GM19438 (cell line): ENCODE measurements around the gene CYB561.
"Not testable (repeated sequence)": the region's sequence is repeated elsewhere in the genome, so short reads cannot be mapped to it uniquely, and the experiment has no call there.

ENCODE experiments used
- ATAC-seq: cut with Tn5 transposase; IDR thresholded peaks from one replicate; pipeline ENCODE4 v1.9.1; 2021; ENCODE audit warnings: low read depth; ENCODE audit not compliant: unreplicated experiment

CYB561 gene

DNA sequence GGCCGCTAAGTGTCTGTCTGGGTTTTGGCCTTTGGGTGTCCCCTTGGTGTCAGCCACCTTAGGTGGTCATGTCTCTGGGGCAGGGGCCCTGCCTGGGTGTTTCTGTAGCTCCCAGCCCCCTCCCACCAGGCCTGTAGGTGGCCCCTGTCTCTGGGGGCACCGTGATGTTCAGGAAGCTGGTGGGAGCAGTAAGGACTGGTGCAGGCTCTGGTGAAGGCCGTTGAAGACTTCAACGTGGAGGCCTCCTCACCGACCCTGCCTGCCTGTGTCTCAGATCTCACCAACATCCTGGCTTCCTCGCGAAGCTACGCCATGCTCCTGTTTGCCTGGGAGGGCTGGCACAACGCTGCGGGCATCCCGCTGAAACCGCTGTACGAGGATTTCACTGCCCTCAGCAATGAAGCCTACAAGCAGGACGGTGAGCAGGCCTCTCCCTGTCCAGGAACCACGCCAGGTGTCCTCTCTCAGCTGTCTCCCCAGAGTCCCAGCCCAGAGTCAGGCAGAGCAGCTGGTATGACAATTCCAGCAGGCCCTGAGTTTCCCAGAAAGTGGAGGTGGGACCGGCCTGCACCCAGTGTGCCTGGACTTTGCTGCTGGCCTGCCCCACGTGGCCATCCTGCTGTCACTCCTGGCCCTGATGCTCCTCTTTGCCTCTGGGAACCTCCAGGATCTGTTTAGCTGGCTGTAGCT, 33.5 kb upstream of the CYB561 start:
- ATAC-seq: no peak

DNA sequence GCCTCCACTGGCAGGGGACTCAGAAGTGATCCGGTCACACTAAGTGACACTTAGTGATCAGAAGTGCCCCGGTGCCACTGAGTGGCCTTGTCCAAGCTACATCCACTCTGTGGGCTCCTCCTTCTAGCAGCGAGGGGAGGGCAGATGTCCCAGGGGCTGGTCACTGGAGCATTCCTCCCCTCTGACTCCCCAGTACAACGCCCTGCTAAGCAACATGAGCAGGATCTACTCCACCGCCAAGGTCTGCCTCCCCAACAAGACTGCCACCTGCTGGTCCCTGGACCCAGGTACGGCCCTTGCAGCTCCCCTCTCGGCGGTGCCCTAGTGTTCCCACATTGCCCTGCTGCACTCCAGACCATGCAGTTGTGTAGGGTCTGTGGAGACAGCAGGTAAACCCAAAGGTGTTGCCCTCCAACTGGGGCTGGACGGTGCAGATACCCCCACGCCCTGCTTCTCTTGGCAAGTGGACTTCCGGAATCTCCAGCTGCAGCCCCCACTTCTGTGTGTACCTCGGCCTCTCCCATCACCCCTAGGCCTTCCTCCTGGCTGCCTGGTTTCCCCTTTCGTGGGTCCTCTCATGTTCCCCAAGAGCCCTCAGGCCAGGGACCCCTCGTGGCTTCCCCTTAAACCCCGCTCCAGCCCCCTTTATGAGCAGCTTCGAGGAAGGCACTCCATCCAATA, 32.8 kb upstream of the CYB561 start:
- peak; percentile 67 for ATAC-seq

DNA sequence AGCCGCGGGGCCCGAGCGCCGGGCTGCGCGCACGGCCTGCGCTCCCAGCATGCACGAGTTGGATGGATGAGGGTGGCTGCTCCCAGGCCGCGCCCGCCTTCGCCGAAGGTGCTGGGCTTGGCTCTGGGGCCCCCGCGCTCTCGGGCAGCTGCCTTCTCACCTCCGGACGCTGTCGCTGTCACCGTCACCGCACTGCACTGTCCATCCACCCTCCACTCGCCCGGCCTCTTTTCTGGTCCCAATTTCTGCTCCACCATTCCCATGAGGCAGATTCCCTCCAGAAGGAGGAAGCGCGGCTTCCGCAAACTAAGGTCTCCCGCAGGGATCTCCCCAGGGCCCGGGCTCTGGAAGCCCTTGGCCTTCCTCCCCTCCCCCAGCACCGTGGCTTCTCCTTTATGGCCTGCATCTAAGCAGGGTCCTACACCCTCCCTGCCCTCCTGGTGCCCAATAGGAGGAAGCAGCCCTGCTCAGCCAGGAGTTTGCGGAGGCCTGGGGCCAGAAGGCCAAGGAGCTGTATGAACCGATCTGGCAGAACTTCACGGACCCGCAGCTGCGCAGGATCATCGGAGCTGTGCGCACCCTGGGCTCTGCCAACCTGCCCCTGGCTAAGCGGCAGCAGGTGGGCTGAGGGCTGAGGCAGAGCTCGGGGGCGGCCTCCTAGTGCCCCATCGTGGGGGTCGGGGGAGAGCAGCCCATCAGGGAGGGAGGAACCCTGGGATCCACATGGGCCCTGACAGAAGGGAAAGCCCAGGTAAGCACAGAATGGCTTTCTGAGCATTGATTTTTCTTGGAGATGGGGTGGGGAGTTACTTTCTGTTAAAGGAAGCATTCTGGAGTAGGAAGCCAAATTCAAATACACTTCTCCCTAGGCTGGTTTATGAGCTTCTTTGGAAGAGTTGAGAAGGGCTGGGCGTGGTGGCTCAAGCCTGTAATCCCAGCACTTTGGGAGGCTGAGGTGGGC, 31.7 kb upstream of the CYB561 start:
- no peak for ATAC-seq

DNA sequence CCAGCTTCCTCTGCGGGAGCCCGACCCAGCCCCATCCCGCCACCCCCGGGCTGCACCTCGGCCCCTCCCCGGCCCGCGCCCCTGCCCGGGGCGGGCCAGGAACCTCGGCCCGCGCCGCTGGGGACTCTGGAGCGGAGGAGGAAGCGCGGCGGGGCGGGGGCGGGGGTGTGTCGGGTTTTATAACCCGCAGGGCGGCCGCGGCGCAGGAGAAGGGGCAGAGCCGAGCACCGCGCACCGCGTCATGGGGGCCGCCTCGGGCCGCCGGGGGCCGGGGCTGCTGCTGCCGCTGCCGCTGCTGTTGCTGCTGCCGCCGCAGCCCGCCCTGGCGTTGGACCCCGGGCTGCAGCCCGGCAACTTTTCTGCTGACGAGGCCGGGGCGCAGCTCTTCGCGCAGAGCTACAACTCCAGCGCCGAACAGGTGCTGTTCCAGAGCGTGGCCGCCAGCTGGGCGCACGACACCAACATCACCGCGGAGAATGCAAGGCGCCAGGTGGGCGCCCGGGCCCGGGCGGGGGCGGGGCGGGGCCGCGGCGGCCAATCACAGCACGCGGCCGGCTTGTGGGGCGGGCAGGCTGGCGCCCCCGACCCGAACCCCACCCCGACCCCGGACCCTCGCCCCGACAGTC, 30.9 kb upstream of the CYB561 start, which contains the start of gene ACE:
Gene ACE, plus strand, starts transcription at position 208 of the 626 bp plus-strand sequence. Its CDS starts 34 bp downstream, at position 242.
- no peak for ATAC-seq

DNA sequence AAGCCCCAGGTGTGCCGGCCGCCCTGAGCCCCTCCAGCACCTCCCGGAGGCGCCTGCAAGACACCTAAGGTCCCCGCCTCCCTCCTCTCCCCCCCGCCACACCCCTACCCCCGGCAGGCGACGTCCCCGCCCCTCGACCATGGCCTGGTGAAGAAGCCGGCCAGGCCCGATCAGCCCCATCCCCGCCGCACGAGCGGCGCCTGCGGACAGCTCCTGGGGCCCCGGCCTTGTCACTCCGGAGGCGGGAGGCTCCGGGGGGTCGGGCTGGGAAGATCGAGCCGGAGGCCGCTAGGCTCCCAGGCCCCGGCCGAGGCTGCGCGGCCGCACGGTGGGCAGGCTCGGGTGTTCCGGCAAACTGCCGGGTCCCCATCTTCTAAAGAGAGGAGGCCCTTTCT, 30.4 kb upstream of the CYB561 start:
- no peak for ATAC-seq

DNA sequence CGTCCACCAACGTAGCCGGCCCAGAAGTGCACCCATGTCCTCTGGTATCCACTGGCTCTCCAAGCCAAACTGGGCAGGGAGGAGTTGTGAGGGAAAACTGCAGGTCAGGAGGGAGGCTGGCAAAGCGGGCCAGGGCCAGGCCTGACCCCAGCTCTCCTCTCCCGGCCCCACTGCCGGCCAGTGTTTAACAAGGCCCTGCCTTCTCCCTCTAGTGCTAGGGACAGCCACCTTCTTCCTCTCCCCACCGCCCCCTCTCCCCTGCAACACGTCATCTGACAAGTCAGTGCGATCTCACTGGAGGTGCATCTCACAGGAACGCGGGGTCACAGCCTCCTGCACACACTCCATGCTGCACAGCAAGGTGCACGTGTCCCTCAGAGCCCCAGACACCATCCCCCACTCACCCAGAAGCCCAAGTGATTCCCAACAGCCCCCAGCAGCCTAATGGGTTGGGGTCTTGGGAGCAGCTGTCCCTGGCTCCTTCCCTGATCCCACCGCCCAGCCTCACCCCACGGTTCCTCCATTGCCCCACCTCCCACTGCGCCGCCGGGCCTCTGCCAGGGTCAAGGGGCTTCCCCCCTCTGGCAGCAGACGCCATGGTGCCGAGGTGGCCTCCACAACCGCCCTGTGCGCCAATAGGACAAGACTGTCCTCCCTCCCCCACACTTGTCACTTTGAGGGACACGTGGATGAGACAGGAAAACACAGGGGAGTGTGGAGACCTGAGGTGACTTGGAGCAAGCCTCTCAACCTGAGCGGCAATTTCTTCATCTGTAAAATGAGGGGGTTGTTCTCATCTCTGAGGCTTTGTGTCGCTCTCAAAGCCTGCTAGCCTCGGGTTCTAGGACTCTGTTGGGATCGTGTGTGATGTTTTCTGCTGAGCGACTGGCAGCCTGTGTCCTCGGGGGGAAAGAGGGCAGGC, 29.6 kb upstream of the CYB561 start:
- ATAC-seq: no peak

DNA sequence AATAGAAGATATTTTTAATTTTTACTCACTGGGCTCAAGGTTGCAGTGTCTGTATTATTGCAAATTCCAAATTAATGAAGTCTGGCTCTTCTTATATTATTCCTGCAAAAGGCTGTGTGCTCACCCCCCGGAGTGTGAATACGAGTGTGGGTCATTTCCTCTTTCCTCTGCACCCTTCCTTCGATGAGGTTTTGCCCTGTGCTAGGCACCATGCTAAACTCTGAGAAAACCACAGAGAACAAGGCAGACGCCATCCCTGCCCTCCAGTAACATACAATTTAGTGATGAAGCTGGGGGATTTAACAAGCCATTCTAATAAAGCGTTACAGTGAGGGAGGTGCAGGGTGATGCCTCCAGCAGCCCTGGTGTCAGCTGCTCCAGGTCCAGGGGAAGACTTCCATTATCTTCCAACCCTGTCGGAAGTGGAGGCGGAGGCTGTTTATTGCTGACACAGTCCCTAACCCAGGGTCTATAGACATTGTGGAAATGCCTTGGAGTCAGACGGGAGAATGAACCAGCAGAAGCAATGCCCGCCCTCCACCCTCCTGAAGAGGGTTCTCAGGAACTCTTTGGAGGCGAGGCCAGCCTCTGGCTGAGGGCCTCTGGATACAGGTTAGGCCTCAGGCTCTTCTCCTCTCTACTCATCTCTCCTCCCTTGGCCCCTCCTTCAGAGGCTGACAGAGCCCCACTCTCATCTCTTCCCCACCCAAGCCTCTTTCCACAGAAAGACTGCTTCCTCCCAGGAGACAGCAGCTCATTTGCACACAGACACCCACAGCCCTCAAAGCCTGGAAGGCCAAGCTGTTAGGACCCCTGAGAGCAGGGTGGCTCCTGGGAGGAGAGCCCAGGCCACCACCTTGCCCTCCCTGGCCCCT, 28.7 kb upstream of the CYB561 start:
- ATAC-seq: no peak

DNA sequence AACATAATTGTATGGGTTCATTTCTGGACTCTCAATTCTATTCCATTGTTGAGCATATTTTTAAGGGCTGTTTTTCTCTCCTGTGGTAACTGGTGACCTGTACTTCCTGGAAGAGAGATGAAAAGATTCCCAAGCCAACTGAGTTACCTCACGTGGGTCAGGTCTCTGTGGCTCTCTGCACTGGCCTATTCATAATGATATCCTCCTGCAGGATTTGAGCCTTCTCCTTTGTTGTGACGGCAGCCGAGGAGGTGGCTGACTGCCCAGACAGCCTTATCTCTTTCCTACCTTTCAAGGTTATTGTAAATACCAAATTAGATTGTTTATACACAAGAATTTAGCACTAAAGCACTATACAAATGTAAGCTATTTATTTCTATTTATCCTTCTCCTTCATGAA, 28.1 kb upstream of the CYB561 start:
- ATAC-seq: no peak

DNA sequence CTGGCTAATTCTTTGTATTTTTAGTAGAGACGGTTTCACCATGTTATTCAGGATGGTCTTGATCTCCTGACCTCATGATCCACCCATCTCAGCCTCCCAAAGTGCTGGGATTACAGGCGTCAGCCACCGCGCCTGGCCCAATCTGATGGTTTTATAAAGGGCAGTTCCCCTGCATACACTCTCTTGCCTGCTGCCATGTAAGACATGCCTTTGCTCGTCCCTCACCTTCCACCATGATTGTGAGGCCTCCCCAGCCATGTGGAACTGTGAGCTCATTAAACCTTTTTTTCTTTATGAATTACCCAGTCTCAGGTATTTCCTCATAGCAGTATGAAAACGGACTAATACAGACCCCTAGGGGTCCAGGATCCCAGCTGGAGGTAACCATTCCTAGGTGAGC, 22.0 kb upstream of the CYB561 start:
- not testable (repeated sequence) for ATAC-seq

DNA sequence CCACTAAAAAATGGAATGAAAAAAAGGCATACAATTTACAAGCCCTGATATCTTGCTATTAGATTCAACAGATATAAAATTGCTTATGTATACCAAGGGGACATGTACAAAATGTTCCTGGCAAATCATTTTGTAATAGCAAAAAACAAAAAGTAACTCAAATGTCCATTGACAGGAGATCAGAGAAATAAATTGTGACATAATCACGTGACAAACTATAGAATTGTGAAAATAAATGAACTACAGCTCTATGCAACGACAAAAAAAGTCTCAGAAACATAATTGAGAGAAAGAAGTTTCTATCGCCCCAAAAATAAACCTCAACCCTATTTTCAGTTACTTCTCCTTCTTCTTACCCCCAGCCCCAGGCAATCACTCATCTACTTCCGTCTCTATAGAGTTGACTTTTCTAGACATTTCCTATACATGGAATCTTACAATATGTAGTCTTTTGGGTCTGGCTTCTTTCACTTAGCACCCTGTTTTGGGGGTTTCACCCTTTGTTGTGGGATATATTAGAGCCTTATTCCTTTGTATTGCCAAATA, 18.7 kb upstream of the CYB561 start:
- no peak for ATAC-seq

DNA sequence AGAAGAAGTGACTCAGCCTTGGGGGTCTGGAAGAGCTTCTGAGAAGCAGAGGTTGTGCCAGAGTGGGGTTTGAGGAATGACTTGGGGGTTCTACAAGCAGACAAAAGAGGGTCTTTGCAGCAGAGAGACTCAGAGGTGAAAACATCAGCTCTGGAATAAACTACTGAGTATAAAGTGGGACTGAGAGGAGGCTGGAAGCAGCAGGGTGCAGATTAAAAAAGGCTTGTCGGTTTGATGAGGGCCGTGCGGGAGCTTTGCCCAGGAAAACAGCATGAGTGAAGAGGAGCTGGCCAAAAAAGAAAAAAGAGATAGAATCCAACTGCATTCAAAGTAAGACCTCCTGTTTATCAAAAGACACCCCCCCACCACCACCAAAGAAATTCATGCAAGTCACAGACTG, 17.7 kb upstream of the CYB561 start:
- no peak for ATAC-seq

DNA sequence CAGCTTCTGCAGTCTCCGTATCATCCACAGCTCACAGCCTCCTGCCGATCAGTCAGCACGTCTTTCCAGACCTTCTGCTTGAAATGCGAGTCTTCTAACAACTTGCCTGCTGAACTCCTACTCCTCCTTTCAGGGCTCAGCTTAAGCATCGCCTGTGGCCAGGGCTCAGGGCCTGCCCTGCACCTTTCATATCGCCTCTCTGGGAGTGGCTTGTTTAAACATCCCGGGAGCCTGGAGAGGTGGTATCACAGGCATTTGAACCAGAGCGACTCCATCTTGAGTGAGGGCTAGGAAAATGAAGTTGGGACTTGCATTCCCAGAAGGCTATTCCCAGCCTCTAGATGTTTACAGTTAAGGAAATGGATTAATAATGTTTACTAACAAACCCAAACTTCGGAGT, 13.9 kb upstream of the CYB561 start:
- ATAC-seq: no peak

DNA sequence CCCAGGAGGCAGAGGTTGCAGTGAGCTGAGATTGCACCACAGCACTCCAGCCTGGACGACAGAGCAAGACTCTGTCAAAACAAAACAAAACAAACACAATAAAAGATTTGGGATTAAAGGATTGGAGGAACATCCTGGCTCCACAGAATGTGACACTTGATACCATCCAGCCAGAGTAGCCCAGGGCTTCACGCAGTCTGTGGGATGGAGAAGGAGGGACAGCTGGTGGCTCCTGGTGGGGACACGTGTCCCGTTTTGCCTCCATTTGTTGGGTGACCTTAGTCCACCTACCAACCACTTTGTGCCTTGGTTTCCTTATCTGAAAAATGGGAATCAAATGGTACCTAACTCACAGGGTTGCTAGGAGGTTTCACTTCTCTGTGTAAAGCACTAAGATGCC, 12.4 kb upstream of the CYB561 start:
- ATAC-seq: no peak

DNA sequence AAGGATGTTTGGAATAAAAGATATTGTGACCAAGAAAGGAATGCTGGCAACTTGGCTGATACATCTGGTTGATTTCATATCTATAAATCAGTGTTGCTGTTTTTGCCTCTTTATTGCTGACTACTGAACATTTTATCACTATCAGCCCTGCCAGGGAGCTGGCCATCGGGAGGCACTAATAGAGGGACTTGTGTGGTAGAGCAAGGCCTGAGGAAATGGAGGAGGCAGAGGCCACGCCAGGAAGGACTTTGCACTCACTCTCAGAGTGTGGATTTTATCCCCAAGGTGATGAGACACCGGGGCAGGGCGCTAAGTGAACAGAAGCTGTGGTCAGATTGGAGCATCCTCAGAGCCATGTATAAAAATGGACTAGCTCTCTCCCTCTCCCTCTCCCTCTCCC, 9.3 kb upstream of the CYB561 start:
- no peak for ATAC-seq

DNA sequence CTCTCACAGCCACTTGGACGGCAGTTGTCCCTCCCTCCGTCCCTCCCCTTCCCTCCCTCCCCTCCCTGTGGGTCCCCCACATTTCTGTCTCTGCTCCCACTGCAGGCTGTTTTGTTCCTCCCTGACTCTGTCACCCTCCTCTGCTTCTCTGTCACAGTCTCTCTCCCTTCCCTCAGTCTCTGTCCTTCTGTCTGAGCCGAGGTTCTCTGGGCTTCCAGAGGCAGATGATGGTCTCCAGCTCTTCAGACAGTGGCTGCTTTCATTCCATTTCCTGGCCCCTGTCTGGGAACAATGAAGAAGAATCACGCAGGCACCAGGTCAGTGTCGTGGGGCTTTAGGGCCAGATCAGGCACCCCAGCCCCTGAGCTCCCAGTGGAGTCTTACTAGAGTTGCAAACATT, 8.8 kb upstream of the CYB561 start:
- no peak for ATAC-seq

DNA sequence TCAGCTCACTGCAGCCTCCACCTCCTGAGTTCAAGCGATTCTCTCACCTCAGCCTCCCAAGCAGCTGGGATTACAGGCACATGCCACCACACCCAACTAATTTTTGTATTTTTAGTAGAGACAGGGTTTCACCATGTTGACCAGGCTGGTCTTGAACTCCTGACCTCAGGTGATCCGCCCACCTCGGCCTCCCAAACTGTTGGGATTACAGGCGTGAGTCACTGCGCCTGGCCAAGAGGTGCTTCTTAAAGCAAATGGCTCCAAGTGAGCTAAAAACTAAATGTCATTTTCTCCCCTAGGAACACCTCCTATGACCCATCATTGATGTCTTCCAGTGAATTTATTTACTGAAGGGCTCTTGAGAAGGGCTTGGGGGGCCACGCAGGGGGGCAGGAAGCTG, 8.3 kb upstream of the CYB561 start:
- not testable (repeated sequence) for ATAC-seq

DNA sequence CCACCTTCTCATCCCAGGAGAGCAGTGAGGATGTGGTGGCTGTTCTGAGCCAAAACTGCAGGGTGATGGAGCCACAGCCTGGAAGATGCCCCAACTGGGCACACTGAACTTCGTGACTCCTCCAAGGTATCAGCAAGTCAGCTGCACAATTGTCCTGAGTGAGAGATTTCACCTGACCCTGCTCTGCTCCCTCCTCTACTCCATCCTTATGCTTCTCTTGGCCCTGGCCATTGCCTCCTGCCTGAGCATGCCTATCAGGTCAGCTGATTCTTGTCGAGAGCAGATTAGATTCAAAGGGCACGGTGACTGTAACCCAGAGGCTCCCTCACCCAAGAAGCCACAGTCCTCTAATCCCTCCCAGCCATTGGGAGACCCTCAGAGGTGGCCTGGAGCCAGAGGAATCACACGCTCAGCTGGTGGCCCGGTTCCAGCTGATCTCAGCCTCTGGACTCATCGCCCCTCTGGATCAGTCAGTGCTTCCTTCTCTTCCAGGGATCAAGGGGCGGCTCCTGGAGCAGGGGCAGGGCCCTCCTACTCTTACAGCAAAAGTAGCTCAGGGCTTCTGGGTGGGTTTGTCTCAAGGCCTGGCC, 7.0 kb upstream of the CYB561 start:
- ATAC-seq: no peak
